Ectodermal cell (in vitro differentiated cells): ENCODE results near the gene TBX3.

ENCODE experiments used
- H3K27ac ChIP-seq: 2 replicates; pipeline ENCODE4 v1.7.0; 2013; ENCODE audit warnings: mild to moderate bottlenecking, low read depth, low read length; ENCODE audit not compliant: insufficient read depth, poor library complexity, severe bottlenecking
- H3K27me3 ChIP-seq: 2 replicates; pipeline ENCODE4 v1.7.0; 2013; ENCODE audit warnings: mild to moderate bottlenecking, low read length; ENCODE audit not compliant: insufficient read depth, control insufficient read depth, poor library complexity, severe bottlenecking
- H3K36me3 ChIP-seq: one replicate; pipeline ENCODE4 v1.7.0; 2013; ENCODE audit warnings: low read length; ENCODE audit not compliant: control insufficient read depth, insufficient read depth
- H3K4me1 ChIP-seq: one replicate; pipeline ENCODE4 v1.7.0; 2013; ENCODE audit warnings: low read length; ENCODE audit not compliant: control insufficient read depth, insufficient read depth
- H3K4me3 ChIP-seq: 2 replicates; pipeline ENCODE4 v1.7.0; 2013; ENCODE audit warnings: low read depth, low read length, control low read depth; ENCODE audit not compliant: insufficient read depth
- H3K9me3 ChIP-seq: 2 replicates; pipeline ENCODE4 v1.7.0; 2013; ENCODE audit warnings: mild to moderate bottlenecking, low read length, moderate library complexity; ENCODE audit not compliant: control insufficient read depth
- WGBS, 2 experiments: methylation state at CpG; one replicate each; pipeline ENCODE4 v1.1.7; 2013; ENCODE audit warnings: missing lambda C conversion rate in 2 of 2; 5-methylcytosine and 5-hydroxymethylcytosine counted together

Gene TBX3

GRCh38 chr12:114628199-114628598 lies 55.8 kb downstream of the TBX3 start:
- Histone ChIP-seq H3K27ac (no peak overlapping the region), H3K36me3 (no peaks in the 10 kb centered on the region), H3K9me3 (no peaks in the 10 kb centered on the region), H3K27me3 (peaks cover 5% of the 10 kb centered on the region), H3K4me1 (no peaks in the 10 kb centered on the region), H3K4me3 (no peak overlapping the region)
- 66 to 77% methylated on average over 3 to 5 of the region's 5 CpGs for WGBS, 2 experiments

- Histone ChIP-seq H3K9me3 (no peaks in the 10 kb centered on the region), H3K27ac (no peak overlapping the region), H3K27me3 (peaks cover 5% of the 10 kb centered on the region), H3K4me3 (no peak overlapping the region), H3K4me1 (no peaks in the 10 kb centered on the region), H3K36me3 (no peaks in the 10 kb centered on the region)
These were observed 56.6 kb downstream of the TBX3 start for GRCh38 chr12:114627393-114627792.

- Histone ChIP-seq H3K4me1 (no peaks in the 10 kb centered on the region), H3K27ac (no peak overlapping the region), H3K36me3 (no peaks in the 10 kb centered on the region), H3K27me3 (peaks cover 5% of the 10 kb centered on the region), H3K9me3 (no peaks in the 10 kb centered on the region), H3K4me3 (no peak overlapping the region)
- WGBS, 2 experiments: 61 to 63% methylated on average over 7 of the region's 7 CpGs
These were observed 58.6 kb downstream of the TBX3 start for GRCh38 chr12:114625294-114625851.

- H3K9me3 ChIP-seq: no peaks in the 10 kb centered on the region
- H3K4me3 ChIP-seq: no peak overlapping the region
- H3K36me3 ChIP-seq: no peaks in the 10 kb centered on the region
- H3K27me3 ChIP-seq: peaks cover 5% of the 10 kb centered on the region
- H3K4me1 ChIP-seq: no peaks in the 10 kb centered on the region
- no peak overlapping the region for H3K27ac ChIP-seq
These were observed 60.2 kb downstream of the TBX3 start for GRCh38 chr12:114623737-114624136.
